ENCODE measurements around the gene TMEM134. TPM values are rescaled to one million over a fixed set of nuclear protein-coding genes. Genes with fewer than 3 reads are reported as not detected.

The TMEM134 gene
- total and polyA plus RNA-seq, 10 of the 15 experiments (the other 5 are each of a cell fraction or from before 2014, with no cell fraction given): 1.6 to 93.8 (median 27.8) TPM

DNA sequence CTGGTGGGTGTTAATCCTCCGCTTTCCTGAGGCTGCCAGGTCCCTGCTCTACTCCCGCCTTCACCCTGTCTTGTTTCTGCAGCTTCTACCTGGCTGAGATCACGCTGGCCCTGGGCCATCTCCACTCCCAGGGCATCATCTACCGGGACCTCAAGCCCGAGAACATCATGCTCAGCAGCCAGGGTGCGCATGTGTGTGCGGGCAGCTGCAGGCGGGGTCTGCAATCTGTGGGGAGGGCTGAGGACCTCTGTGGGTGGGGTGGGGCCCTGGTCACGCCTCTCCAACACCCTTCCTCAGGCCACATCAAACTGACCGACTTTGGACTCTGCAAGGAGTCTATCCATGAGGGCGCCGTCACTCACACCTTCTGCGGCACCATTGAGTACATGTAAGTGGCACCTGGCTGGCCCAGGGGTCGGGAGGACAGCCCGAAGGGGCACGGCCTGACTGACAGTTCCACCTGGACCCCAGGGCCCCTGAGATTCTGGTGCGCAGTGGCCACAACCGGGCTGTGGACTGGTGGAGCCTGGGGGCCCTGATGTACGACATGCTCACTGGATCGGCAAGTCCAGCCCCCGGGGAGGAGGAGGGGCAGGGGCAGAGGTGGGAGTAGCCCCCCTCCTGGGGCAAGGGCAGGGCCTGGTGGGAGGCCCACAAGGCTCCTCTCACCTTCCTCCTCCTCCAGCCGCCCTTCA lies 36.2 kb downstream of the TMEM134 start:
- no peak overlapping the region for H3K9ac ChIP-seq (ENCODE audit: control insufficient read depth, insufficient read depth, low read length)
- ChIA-PET CTCF (interaction anchor here (0.6 kb wide), 1 partner anchor 108 kb away, joined by 4 read pairs; no protein-coding TSS in a partner anchor), RAD21 (ENCODE audit: unreplicated experiment) (interaction anchor here (1.5 kb wide), 1 partner anchor 28 kb away, joined by 3 read pairs; no protein-coding TSS in a partner anchor), SMC1A (ENCODE audit: uncharacterized antibody, unreplicated experiment) (no interaction called here), POLR2A (interaction anchor here (0.8 to 2.3 kb wide), 2 partner anchors 29 to 31 kb away, joined by 3 to 10 read pairs; partner anchors contain the start of gene PPP1CA)
- peaks cover 60% of the 10 kb centered on the region for H3K79me2 ChIP-seq (ENCODE audit: control insufficient read depth, insufficient read depth, low read length)
- peak overlapping the region; percentile 71; the same call in 1 of the 2 replicates for H3K4me2 ChIP-seq (ENCODE audit: control insufficient read depth, insufficient read depth)
- no peaks in the 10 kb centered on the region for H3K9me3 ChIP-seq (replicated peaks; ENCODE audit: control insufficient read depth, insufficient read depth, low read length)
- no peaks in the 10 kb centered on the region for H3K27me3 ChIP-seq (replicated peaks in 1 of 2; ENCODE audit: control insufficient read depth in 2 of 2, insufficient read depth in 2 of 2, low read length in 1 of 2)
- intact Hi-C loops (cut with micrococcal nuclease; ENCODE audit: unreplicated experiment): no loop called here
- no peak overlapping the region for H2AFZ ChIP-seq (ENCODE audit: control insufficient read depth, low read depth, low read length)
- no peak for TF ChIP-seq RFX5 (IDR thresholded peaks at IDR 0.05; ENCODE audit: low read depth, low read length)
- TF ChIP-seq GABPA (IDR thresholded peaks at IDR 0.05; ENCODE audit: low read depth): no peak
- no peak for TF ChIP-seq CBFB (IDR thresholded peaks at IDR 0.05; ENCODE audit: low read depth)
- TF ChIP-seq, protein P1, sequence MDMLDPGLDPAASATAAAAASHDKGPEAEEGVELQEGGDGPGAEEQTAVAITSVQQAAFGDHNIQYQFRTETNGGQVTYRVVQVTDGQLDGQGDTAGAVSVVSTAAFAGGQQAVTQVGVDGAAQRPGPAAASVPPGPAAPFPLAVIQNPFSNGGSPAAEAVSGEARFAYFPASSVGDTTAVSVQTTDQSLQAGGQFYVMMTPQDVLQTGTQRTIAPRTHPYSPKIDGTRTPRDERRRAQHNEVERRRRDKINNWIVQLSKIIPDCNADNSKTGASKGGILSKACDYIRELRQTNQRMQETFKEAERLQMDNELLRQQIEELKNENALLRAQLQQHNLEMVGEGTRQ (IDR thresholded peaks at IDR 0.05; ENCODE audit: borderline replicate concordance, low read depth, low read length): no peak
- TF ChIP-seq, protein P2, sequence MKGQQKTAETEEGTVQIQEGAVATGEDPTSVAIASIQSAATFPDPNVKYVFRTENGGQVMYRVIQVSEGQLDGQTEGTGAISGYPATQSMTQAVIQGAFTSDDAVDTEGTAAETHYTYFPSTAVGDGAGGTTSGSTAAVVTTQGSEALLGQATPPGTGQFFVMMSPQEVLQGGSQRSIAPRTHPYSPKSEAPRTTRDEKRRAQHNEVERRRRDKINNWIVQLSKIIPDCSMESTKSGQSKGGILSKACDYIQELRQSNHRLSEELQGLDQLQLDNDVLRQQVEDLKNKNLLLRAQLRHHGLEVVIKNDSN (IDR thresholded peaks at IDR 0.05; ENCODE audit: borderline replicate concordance, extremely low read length, insufficient read depth, low read depth, low read length): no peak
- no peak for TF ChIP-seq TARDBP (IDR thresholded peaks at IDR 0.05; ENCODE audit: borderline replicate concordance)
- TF ChIP-seq ZNF274 (IDR thresholded peaks at IDR 0.05; ENCODE audit: insufficient read depth, insufficient read length): no peak
- no peak for TF ChIP-seq SP1 (IDR thresholded peaks at IDR 0.05; ENCODE audit: low read depth, low read length)
- peak; percentile 43; the same call in 1 of the 2 replicates for TF ChIP-seq POLR2AphosphoS2 (IDR thresholded peaks at IDR 0.05; ENCODE audit: low read depth, low read length)
- TF ChIP-seq POLR2A (IDR thresholded peaks at IDR 0.05; ENCODE audit: low read depth, low read length): peak; percentile 68
- TF ChIP-seq POU2F2 (IDR thresholded peaks at IDR 0.05; ENCODE audit: borderline replicate concordance, low read depth, low read length): no peak
- WGBS (ENCODE audit: insufficient coverage, insufficient replicate concordance, low lambda C conversion rate, missing lambda C conversion rate): 87% methylated on average over 20 of the region's 22 CpGs
- H3K4me1 ChIP-seq (ENCODE audit: control insufficient read depth, insufficient read depth, low read length): peaks cover 26% of the 10 kb centered on the region
- H3K4me3 ChIP-seq: no peak overlapping the region
- DNase-seq (ENCODE audit: low read depth, low spot score) (no peak), ATAC-seq (no peak), FAIRE-seq (no peak)
- in situ Hi-C loops (cut with MboI): no loop called here
- no peak overlapping the region for H3K27ac ChIP-seq (ENCODE audit: control insufficient read depth, insufficient read depth)
- no TSS peak for BruUV-seq (replicated peaks)
- no peaks in the 10 kb centered on the region for H4K20me1 ChIP-seq (ENCODE audit: control insufficient read depth, insufficient read depth)
- H3K36me3 ChIP-seq (ENCODE audit: control insufficient read depth in 2 of 2, insufficient read depth in 2 of 2, low read length in 1 of 2): peaks cover 6 to 20% of the 10 kb centered on the region in 2 experiments; a peak in 3 of 4 replicates

All from GM12878 (cell line).